Activated CD4-positive, alpha-beta memory T cell treated with anti-CD3 and anti-CD28 coated beads for 36 hours (primary cell): ENCODE measurements around the gene MED10. TPM values are rescaled to one million over a fixed set of nuclear protein-coding genes. Genes with fewer than 3 reads are reported as not detected.

Experiments
- CTCF ChIA-PET: fragments of 350-600 bp; sonication (Branson Sonifier 250); formaldehyde crosslinking; loops from one replicate; lab custom pipeline; 2021; ENCODE audit warnings: antibody characterized with exemption, inconsistent platforms; lab: Charles Lee
- POLR2A ChIA-PET: fragments of 350-600 bp; sonication (Branson Sonifier 250); formaldehyde crosslinking; loops from one replicate; lab custom pipeline; 2021; ENCODE audit warnings: antibody characterized with exemption; lab: Charles Lee
- DNase-seq: peaks from one replicate; pipeline ENCODE4 v3.0.0-alpha.2; 2020
- H3K27ac Mint-ChIP-seq: one replicate; pipeline ENCODE4 v1.8.0; 2021; ENCODE audit warnings: mixed read lengths
- H3K27me3 Mint-ChIP-seq: one replicate; pipeline ENCODE4 v1.8.0; 2021; ENCODE audit warnings: mixed read lengths
- H3K36me3 Mint-ChIP-seq: one replicate; pipeline ENCODE4 v1.8.0; 2021; ENCODE audit warnings: mixed read lengths
- H3K4me1 Mint-ChIP-seq: one replicate; pipeline ENCODE4 v1.8.0; 2021; ENCODE audit warnings: low read depth, mixed read lengths
- H3K4me3 Mint-ChIP-seq: one replicate; pipeline ENCODE4 v1.8.0; 2021; ENCODE audit warnings: mild to moderate bottlenecking, mixed read lengths
- H3K9me3 Mint-ChIP-seq: one replicate; pipeline ENCODE4 v1.8.0; 2021; ENCODE audit warnings: mixed read lengths
- intact Hi-C: fragments of 100-400 bp; cut with micrococcal nuclease; formaldehyde crosslinking; loops from one replicate; pipeline ENCODE4 v1.15.1; 2023
- total RNA-seq, 2 experiments: library from RNA; stranded (reverse); gene quantifications; one replicate each; pipeline ENCODE4 v1.2.3, GENCODE V29; 2021

The MED10 gene
- total RNA-seq, 2 experiments from 2014 or later, result 49.8 to 51.6 TPM

DNA sequence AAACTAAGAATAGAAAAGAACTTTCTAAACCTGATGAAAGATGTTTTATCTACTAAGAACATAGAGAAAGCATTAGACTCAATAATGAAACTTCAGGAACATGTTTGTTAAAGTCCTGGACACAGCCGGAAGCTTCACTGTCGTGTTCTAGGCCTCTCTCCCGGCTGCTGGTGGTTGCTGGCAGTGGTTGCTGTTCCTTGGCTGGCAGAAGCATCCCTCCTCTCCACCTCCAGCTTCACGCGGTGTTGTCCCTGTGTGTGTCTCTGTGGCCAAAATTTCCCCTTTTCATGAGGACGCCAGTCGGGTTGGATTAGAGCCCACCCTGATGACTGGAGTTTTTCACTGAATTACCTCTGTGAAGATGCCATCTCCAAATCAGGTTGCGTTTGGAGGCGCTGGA, 6.5 kb upstream of the MED10 start:
- intact Hi-C loops, result no loop called here
- ChIA-PET CTCF (no interaction called here), POLR2A (no interaction called here)
- DNase-seq, result no peak
- Mint-ChIP-seq H3K27me3 (peaks cover 13% of the 10 kb centered on the region), H3K4me1 (no peaks in the 10 kb centered on the region), H3K4me3 (no peak overlapping the region), H3K9me3 (no peaks in the 10 kb centered on the region), H3K36me3 (peaks cover 3% of the 10 kb centered on the region), H3K27ac (no peak overlapping the region)

DNA sequence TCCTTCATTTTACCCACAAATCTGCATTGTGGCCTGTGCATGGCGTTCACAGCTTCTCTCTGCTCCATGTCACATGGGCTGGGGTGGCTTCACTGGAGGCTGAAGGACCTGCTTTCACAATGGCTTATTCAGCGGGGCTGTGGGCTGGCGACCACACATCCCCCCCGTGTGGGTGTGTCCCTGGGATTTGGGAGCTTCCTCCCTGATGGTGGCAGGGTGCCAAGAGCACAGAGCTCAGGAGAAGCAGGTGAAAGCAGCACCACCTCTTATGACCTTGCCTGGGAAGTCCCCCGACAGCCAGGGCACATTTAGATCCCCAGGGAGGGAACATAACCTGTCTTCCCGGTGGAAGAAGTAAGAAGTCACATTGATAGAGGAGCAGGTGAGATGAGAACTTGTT, 5.0 kb upstream of the MED10 start:
- H3K9me3 Mint-ChIP-seq, result no peaks in the 10 kb centered on the region
- POLR2A ChIA-PET, result no interaction called here
- no peak for DNase-seq
- H3K36me3 Mint-ChIP-seq, result peaks cover 4% of the 10 kb centered on the region
- peaks cover 10% of the 10 kb centered on the region for H3K27me3 Mint-ChIP-seq
- peaks cover 4% of the 10 kb centered on the region for H3K4me1 Mint-ChIP-seq
- intact Hi-C loops, result no loop called here
- CTCF ChIA-PET, result no interaction called here
- no peak overlapping the region for H3K4me3 Mint-ChIP-seq
- no peak overlapping the region for H3K27ac Mint-ChIP-seq

DNA sequence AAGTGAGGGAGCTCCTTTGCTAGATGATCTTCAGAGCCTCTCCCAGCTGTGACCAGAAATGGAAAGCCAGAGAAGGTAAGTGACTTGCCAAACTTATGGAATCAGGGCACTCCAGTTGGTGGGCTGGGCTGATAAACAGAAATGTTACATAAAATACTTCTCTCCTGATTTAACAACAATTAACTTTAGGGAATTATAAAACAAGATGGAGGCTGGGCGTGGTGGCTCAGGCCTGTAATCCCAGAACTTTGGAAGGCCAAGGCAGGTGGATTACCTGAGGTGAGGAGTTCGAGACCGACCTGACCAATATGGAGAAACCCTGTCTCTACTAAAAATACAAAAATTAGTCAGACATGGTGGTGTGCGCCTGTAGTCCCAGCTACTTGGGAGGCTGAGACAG, 899 bp upstream of the MED10 start:
- no peak for DNase-seq
- CTCF ChIA-PET, result no interaction called here
- no peaks in the 10 kb centered on the region for H3K9me3 Mint-ChIP-seq
- peaks cover 31% of the 10 kb centered on the region for H3K4me1 Mint-ChIP-seq
- H3K36me3 Mint-ChIP-seq, result peaks cover 40% of the 10 kb centered on the region
- intact Hi-C loops, result loop anchor here (2.0 to 5.0 kb wide), 3 partner anchors 117 to 1493 kb away; no protein-coding TSS in a partner anchor
- POLR2A ChIA-PET, result interaction anchor here (0.9 to 1.8 kb wide), 4 partner anchors 9 to 333 kb away, joined by 3 to 9 read pairs (median 6); partner anchors contain the start of gene SRD5A1
- H3K27ac Mint-ChIP-seq, result peak overlapping the region; percentile 98
- H3K4me3 Mint-ChIP-seq, result peak overlapping the region; percentile 92
- H3K27me3 Mint-ChIP-seq, result peaks cover 4% of the 10 kb centered on the region

DNA sequence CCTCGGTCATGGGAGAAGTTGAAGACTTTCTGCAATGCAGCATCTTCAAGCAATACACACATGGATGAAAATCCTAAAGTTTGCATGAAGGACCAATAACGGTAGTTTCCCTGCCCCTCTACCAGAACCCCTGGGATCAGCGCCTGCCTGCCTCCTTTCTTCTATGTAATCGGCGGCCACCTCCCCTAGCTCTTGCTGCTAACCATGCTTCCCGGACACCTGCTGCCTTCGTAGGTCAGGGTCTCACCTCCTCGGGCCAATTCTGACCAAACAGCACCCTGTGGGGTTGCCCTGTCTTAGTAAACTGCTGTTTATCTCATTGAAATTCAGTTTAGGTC, 388 bp upstream of the MED10 start:
- Mint-ChIP-seq H3K9me3 (no peaks in the 10 kb centered on the region), H3K4me1 (peaks cover 35% of the 10 kb centered on the region), H3K27ac (peak overlapping the region; percentile 98), H3K4me3 (peak overlapping the region; percentile 92), H3K27me3 (peaks cover 3% of the 10 kb centered on the region), H3K36me3 (peaks cover 45% of the 10 kb centered on the region)
- intact Hi-C loops, result loop anchor here (1.0 to 5.0 kb wide), 7 partner anchors 116 to 1494 kb away; partner anchors contain the start of genes ICE1, NSUN2, SRD5A1 and TENT4A
- DNase-seq, result no peak
- POLR2A ChIA-PET, result interaction anchor here (0.7 to 1.8 kb wide), 7 partner anchors 9 to 957 kb away, joined by 3 to 9 read pairs (median 3); partner anchors contain the start of gene SRD5A1
- CTCF ChIA-PET, result no interaction called here

DNA sequence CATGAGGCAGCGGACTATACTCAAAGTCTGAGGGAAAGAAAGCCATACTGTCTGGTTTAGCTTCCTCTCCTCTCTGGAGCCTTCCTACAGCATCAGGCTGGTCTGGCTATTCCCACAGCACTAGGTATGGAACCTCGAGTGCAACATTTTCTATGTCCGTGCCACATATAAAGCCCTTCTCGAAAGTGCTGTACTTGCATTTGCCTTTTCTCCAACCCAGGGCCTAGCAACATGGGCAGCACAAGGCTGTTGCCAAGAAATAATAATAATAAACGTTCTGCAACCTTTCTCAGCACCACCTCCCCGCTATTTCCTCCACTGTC, 804 bp downstream of the MED10 start:
- H3K36me3 Mint-ChIP-seq, result peaks cover 55% of the 10 kb centered on the region
- peaks cover 37% of the 10 kb centered on the region for H3K4me1 Mint-ChIP-seq
- H3K9me3 Mint-ChIP-seq, result no peaks in the 10 kb centered on the region
- H3K27me3 Mint-ChIP-seq, result no peaks in the 10 kb centered on the region
- H3K27ac Mint-ChIP-seq, result peak overlapping the region; percentile 98
- peak overlapping the region; percentile 92 for H3K4me3 Mint-ChIP-seq
- ChIA-PET CTCF (interaction anchor here (0.7 to 0.8 kb wide), 2 partner anchors 13 to 148 kb away, joined by 3 read pairs; no protein-coding TSS in a partner anchor), POLR2A (interaction anchor here (1.2 to 1.6 kb wide), 3 partner anchors 10 to 256 kb away, joined by 3 to 4 read pairs (median 3); partner anchors contain the start of gene SRD5A1)
- intact Hi-C loops, result loop anchor here (5.0 kb wide), 2 partner anchors 115 to 1495 kb away; no protein-coding TSS in a partner anchor
- DNase-seq, result peak; percentile 30

DNA sequence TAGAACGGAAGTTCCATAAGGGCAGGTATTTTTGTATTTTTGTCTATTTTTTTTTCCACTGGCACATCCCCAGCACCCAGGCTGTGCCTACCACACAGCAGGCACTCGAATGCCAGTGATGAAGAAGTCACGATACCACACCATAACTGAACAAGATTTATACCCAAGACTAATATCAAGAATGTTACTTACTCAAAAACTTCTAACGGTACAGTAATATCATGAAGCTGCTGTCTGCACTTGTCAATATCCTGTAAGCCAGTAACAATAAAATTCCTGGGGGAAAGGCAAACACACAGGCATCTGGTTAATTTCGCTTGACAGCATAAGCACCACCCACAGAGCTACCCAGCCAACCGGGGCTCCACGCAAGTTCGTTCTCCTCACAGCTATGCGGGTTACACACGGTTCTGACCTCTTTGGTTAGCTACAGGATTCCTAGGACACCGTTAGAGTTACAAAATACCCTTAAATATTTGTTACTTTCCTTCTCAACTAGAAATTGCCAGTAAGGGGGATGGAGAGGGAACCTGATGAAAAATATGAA, 1.3 kb downstream of the MED10 start:
- DNase-seq, result peak; percentile 36
- ChIA-PET POLR2A (interaction anchor here (0.5 kb wide), 1 partner anchor 11 kb away, joined by 4 read pairs; no protein-coding TSS in a partner anchor), CTCF (interaction anchor here (0.7 to 0.8 kb wide), 2 partner anchors 13 to 149 kb away, joined by 3 read pairs; no protein-coding TSS in a partner anchor)
- intact Hi-C loops, result loop anchor here (5.0 kb wide), 2 partner anchors 115 to 1495 kb away; no protein-coding TSS in a partner anchor
- Mint-ChIP-seq H3K4me3 (peak overlapping the region; percentile 92), H3K36me3 (peaks cover 60% of the 10 kb centered on the region), H3K27me3 (no peaks in the 10 kb centered on the region), H3K9me3 (no peaks in the 10 kb centered on the region), H3K27ac (peak overlapping the region; percentile 98), H3K4me1 (peaks cover 37% of the 10 kb centered on the region)

DNA sequence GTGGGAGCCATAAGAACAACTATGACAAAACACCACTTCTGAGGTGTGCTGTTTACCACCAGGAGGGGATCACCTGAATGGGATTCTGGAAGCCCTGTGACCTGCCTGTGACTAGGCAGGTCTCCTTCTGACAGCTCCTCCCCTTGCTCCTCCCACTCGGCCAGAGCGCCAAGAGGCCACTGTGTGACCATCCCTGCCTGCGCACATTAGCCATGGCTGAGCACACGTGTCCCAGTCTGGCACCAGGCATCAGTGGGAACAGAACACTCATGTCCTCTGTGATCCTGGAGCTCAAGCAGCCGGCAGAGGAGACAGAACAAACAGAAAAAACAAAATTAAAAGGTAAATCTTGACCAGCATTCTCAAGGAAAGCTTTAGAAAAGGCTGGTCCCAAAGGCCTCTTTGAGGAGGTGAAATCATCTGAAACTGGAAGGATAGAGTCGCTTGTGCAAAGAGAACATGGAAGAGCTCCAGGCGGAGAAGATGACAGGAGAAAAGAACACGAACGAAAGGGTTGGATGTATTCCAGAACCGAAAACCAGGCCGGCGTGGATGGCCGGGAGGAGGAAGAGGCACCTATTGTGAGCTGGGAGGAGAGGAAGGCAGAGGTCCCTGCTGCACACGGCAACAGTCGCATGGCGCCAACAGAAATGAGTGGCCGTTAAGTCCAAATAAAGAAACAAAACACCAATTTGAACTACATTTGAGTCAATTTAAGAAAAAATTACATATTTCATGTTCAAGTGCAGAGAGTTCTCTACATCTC, 5.1 kb downstream of the MED10 start:
- no peak for DNase-seq
- ChIA-PET POLR2A (no interaction called here), CTCF (no interaction called here)
- H3K4me1 Mint-ChIP-seq, result peaks cover 33% of the 10 kb centered on the region
- H3K27me3 Mint-ChIP-seq, result no peaks in the 10 kb centered on the region
- H3K4me3 Mint-ChIP-seq, result no peak overlapping the region
- peaks cover 75% of the 10 kb centered on the region for H3K36me3 Mint-ChIP-seq
- no peak overlapping the region for H3K27ac Mint-ChIP-seq
- no peaks in the 10 kb centered on the region for H3K9me3 Mint-ChIP-seq
- intact Hi-C loops, result no loop called here

DNA sequence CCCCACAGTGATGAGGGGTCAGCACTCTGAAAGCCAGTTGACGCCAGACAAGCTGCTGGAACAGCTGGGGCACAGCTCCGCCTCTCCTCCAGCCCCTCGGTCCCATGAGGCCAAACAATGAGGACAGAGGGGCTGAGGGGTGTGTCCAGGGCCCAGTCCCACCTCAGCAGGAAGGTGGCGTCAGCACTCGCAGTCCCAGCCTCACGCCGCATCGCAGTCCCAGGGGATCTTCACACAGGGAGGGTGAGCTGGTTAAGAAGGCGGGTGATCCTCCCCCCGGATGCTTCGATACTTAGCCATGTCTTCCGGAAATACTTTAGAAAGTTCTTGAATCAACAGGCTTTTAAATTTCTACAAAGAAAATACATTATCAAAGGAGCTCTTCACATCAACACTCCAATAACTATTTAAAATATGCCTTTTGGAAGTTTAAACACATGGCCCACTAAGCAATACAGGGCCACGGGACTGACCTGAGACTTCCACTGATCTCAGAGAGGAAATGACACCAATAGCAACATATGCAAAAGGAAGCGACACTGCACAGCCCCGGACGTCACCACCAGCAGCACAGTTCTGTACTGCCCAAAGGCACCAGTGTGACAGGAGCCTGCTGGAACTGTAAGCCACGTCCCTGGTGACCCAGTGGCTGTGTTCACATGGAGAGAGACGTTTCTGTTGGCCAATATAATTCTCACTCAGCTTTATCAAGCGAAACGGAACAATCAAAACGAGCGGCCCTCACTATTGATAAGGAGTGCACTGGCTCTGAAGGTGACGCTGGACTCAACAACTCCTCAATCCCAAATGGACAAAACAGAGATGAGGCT, 5.9 kb downstream of the MED10 start:
- H3K9me3 Mint-ChIP-seq, result no peaks in the 10 kb centered on the region
- no peak overlapping the region for H3K4me3 Mint-ChIP-seq
- ChIA-PET CTCF (no interaction called here), POLR2A (no interaction called here)
- no peaks in the 10 kb centered on the region for H3K27me3 Mint-ChIP-seq
- H3K36me3 Mint-ChIP-seq, result peaks cover 70% of the 10 kb centered on the region
- no peak for DNase-seq
- intact Hi-C loops, result no loop called here
- peaks cover 33% of the 10 kb centered on the region for H3K4me1 Mint-ChIP-seq
- H3K27ac Mint-ChIP-seq, result no peak overlapping the region

DNA sequence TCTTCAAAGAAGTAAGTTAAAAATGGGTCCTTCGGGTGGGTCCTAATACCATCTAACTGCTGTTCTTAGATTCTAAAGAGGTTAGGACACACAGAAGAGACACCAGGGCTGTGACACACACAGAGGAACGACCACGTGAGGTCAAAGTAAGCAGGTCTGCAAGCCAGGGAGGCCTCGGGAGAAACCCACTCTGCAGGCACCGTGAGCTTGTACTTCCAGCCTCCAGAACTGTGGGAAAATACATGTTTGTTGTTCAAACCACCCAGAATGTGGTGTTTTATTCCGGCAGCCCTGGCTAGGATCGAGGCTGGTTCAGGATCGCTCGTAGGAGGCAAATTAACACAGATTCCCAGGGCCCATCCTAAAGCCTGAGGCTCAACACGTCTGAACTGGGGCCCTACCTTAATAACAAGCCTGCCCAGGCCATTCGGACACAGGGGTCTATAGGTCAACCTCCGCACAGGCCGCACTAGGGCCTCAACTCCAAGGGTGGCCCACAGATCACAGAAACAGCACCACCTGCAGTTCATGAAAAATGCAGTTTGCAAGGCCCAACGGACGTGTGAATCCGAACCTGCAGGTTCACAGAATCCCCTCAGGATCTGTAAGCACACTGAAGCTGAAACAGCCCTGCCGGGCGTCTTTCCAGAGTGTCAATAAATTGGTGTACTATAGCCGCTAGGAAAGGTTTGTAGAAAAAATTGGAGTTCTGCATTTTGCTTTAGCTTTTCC, 7.1 kb downstream of the MED10 start:
- DNase-seq, result no peak
- H3K36me3 Mint-ChIP-seq, result peaks cover 71% of the 10 kb centered on the region
- intact Hi-C loops, result no loop called here
- H3K4me3 Mint-ChIP-seq, result no peak overlapping the region
- H3K4me1 Mint-ChIP-seq, result peaks cover 24% of the 10 kb centered on the region
- CTCF ChIA-PET, result no interaction called here
- no peak overlapping the region for H3K27ac Mint-ChIP-seq
- H3K27me3 Mint-ChIP-seq, result no peaks in the 10 kb centered on the region
- H3K9me3 Mint-ChIP-seq, result no peaks in the 10 kb centered on the region
- POLR2A ChIA-PET, result interaction anchor here (2.1 kb wide), 1 partner anchor 7 kb away, joined by 9 read pairs; the partner anchor contains the start of gene MED10

DNA sequence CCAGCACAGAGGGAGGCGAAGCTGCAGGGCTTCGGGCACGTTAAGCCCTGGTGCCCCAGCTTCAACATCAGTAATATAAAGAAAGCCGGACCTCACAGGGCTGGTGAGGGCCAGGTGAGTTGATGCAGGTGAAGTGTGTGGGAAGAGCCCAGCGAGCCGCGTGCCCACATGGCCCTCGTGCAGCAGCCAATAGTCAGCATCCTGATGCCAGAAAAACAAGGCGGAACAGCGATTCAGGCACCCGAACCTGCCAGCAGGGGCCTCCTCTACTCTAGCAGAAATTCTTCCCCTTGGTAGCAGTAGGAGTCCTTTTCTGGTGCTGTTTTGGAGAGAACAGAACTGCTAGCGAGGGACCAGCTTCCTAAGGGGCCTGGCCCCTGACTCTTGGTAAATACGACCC, 7.8 kb downstream of the MED10 start:
- Mint-ChIP-seq H3K36me3 (peaks cover 67% of the 10 kb centered on the region), H3K27ac (no peak overlapping the region), H3K27me3 (no peaks in the 10 kb centered on the region), H3K4me3 (no peak overlapping the region), H3K4me1 (peaks cover 17% of the 10 kb centered on the region), H3K9me3 (no peaks in the 10 kb centered on the region)
- intact Hi-C loops, result no loop called here
- DNase-seq, result no peak
- ChIA-PET CTCF (no interaction called here), POLR2A (interaction anchor here (2.1 kb wide), 1 partner anchor 8 kb away, joined by 9 read pairs; the partner anchor contains the start of gene MED10)

DNA sequence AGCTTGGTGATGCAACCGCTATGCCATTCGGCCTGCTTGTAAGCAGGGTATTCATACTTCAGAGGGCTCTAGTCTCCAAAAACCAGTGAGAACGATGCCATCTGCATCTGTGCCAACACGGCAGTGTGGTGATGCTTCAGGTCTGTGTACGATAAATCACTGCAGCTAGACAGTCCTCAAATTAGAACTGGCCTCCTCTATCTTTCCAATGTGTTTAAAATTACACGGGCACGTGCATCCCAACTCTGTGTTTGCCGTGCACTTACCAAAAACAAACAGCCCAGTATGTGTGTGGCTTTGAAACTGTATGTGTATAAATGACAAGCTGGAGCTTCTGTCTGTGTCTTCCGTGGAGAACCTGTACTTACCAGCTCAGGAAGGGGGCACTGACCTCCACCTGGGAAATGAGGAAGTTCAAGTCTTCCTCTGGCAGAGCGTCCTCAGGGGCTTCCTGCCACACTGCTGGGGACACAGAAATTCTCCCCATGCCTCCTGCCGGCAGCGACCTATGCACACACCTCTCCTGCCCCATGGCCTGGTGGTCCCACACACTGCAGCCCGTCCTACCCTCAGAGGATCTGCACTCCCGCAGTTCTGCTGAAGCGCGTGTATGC, 12.3 kb downstream of the MED10 start:
- Mint-ChIP-seq H3K4me1 (peaks cover 1% of the 10 kb centered on the region), H3K9me3 (no peaks in the 10 kb centered on the region), H3K4me3 (no peak overlapping the region), H3K36me3 (peaks cover 49% of the 10 kb centered on the region), H3K27ac (no peak overlapping the region), H3K27me3 (no peaks in the 10 kb centered on the region)
- no peak for DNase-seq
- CTCF ChIA-PET, result no interaction called here
- intact Hi-C loops, result no loop called here
- POLR2A ChIA-PET, result no interaction called here
